Measurements from ENCODE around the gene PPP2R5E.

The PPP2R5E gene

GRCh38 chr14:63432888-63433552, 110.2 kb downstream of the PPP2R5E start:
- no peak for DNase-seq (ENCODE audit: low read depth in 2 of 2)

DNA sequence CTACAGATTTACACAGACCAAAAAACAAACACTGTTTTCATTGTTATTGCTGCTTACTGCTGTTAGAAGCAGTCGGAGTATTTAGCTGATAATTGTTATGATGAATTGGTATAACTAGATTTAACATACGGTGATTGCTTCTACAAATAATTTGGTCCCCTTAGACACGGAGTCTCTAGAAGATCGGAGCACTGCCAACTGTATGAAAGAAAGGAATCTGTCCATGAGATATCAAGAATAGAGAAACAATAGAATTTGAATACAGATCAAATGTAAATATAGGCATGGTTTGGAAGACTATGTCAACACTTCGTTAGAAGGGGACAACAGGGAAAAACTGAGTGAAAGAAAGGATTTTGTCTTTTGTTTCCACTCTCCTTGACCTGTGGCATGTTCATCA, 110.9 kb downstream of the PPP2R5E start:
- no peak for DNase-seq (ENCODE audit: low read depth in 2 of 2)

- no peak for DNase-seq (ENCODE audit: low read depth in 2 of 2)
Measured at GRCh38 chr14:63431466-63431865, 111.7 kb downstream of the PPP2R5E start.

GRCh38 chr14:63428486-63428885, 114.7 kb downstream of the PPP2R5E start:
- DNase-seq (ENCODE audit: low read depth in 2 of 2), result no peak

DNA sequence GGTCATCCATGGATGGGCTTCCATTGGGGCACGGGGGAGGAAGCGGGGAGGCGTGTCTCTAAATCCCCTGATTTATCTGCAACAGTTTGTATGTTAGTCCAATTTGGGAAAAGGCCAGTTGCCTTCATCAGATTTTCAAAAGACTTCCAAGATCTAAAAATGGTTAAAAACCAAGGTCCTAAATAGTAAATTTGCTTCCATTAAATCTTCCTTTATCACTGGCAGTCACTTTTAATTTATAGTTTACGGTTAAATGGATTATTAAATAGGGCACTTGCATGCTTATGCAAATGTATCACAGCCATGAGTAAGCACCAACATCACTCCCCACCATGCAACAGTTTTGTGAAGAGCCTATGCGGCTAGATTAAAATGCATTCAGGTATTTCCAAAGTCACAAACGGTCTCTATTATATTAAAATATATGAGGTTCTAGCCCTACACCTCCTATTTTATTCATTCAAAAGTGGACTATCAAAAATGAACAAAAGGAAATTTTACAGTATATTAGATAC, 116.3 kb downstream of the PPP2R5E start:
- no peak for DNase-seq (ENCODE audit: low read depth in 2 of 2)

GRCh38 chr14:63423889-63424288, 119.3 kb downstream of the PPP2R5E start:
- DNase-seq (ENCODE audit: low read depth in 2 of 2), result no peak

DNA sequence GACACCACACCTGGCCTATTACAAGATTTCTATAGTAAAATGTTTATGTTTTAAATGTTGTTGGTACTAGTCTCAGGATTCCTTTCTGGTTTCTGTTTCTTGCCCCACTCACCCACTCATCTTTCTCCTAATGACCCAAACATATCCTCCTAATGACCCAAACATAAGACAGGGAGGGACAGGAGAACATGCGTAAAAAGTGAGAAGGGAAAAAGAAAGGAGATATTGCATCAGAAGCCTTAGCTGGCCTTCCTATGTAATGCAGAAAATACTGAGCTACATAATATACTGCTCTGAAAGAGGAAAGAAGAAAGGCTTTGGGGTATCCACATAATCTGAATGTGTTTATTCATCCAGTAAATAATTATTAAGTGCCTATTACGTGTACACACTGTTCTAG, 119.8 kb downstream of the PPP2R5E start:
- no peak for DNase-seq (ENCODE audit: low read depth in 2 of 2)

DNA sequence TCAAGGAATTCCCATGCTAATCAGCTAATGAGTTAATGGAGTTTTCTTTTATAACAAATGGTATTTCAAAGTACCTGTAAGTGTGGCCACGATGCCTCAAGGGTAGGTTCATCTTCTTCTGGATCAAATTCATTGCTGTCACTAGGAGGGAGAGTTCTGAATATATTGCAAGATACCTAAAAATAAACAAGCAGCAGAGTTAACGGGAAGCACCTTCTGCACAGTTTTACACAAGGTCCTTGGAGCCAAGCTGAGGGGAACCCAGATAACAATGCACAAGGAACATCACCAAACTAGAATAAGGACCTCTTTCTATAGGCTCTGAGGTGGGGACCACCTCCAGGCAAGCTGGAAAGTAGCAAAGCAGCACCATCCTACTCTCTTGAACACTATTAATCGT, 121.3 kb downstream of the PPP2R5E start:
- DNase-seq (ENCODE audit: low read depth in 2 of 2), result no peak

DNA sequence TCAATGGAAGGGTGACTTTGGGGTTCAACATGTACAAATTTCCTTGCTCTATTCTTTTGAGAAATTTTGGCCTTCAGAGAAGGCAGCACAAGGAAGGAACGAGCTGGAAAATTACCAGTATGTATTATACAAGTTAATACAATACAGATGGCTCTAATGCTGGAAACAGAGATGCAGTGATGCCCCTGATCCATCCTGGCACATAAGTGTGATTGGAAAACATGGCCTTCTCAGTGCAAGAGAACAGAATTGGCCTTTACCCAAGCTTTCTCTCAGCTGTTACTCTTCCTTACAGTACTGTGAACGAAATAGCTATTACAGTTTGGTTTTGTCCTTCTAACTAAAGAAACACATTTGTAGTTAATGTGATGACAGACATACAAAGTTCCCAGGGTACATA, 122.0 kb downstream of the PPP2R5E start:
- no peak for DNase-seq (ENCODE audit: low read depth in 2 of 2)

DNA sequence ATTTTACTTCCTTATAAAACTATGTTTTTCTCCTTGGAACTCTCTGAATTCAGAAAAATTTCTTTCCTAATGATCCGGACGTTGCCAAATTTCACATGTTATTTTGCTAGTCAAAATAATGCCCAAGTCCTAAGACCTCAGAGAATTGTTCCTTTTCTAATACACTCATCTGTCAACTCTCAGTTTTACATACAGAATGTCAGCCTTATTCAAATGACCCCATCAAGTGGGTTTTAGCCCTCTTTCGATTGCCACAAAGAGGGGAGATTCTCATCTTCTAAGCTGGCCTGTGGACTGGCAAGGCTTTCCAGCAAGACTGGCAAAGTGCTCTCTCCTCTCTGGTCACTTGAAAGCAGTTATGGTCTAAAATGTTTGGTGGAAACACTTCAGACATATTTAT, 125.2 kb downstream of the PPP2R5E start:
- DNase-seq (ENCODE audit: low read depth in 2 of 2), result no peak

DNA sequence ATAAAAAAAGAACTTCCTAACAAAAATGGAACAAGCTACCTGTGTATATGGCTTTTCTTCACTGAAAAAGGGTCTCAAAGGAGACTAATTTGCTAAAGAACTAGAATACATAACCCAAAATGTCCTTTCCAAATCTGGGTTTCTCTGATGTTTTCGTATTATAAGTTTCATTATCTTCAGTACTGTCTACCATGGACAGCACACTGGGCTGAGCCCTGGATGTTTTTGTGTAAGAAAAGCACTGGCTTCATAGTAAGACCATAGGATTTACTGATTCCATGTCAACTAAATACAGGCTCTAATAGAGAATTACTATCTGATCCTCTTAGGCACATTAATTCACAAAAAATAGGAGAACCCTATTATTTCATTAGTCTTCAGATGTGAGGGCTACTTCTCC, 130.2 kb downstream of the PPP2R5E start:
- DNase-seq (ENCODE audit: low read depth in 2 of 2), result no peak

DNA sequence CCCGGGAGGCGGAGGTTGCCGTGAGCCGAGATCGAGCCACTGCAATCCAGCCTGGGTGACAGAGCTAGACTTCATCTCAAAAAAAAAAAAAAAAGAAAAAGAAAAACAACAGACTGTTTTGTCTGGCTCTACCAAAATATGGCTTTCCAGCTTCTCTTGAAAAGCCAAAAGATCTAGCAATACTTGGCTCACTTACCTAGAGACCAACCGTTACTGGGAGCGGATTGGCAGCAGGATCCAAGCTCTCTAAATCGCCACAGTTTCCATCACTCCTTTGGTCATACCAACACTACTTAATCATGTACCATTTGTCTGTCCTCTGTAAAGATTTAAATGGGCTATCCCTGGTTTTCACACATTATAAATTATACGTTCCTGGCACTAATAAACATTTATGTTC, 136.8 kb downstream of the PPP2R5E start:
- DNase-seq (ENCODE audit: low read depth in 2 of 2), result no peak

GRCh38 chr14:63405715-63406114, 137.5 kb downstream of the PPP2R5E start:
- no peak for DNase-seq (ENCODE audit: low read depth in 2 of 2)

DNA sequence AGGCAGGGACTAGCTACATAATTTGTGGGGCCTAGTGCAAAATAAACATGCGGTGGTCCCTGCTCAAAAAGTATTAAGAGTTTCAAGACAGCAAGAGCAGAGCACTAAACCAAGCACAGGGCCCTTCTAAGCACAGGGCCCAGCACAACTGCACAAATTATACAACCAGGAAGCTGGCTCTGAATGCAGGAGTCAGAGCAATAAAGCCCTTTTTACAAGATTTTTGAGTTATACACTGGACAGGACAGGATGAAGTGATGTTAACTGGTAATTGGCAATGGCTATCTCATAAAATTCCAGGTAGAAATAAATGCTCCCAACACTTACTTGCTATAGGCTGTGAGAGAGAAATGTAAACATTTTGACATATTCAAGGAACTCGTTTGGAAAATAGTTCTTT, 138.3 kb downstream of the PPP2R5E start:
- DNase-seq (ENCODE audit: low read depth in 2 of 2), result no peak

- no peak for DNase-seq (ENCODE audit: low read depth in 2 of 2)
Measured at GRCh38 chr14:63401646-63402045, 141.5 kb downstream of the PPP2R5E start.

GRCh38 chr14:63398952-63399351, 144.2 kb downstream of the PPP2R5E start:
- DNase-seq (ENCODE audit: low read depth in 2 of 2), result no peak

GRCh38 chr14:63394841-63395240, 148.3 kb downstream of the PPP2R5E start:
- no peak for DNase-seq (ENCODE audit: low read depth in 2 of 2)

GRCh38 chr14:63394432-63394831, 148.7 kb downstream of the PPP2R5E start:
- no peak for DNase-seq (ENCODE audit: low read depth in 2 of 2)

GRCh38 chr14:63393012-63393411, 150.2 kb downstream of the PPP2R5E start:
- no peak for DNase-seq (ENCODE audit: low read depth in 2 of 2)

DNA sequence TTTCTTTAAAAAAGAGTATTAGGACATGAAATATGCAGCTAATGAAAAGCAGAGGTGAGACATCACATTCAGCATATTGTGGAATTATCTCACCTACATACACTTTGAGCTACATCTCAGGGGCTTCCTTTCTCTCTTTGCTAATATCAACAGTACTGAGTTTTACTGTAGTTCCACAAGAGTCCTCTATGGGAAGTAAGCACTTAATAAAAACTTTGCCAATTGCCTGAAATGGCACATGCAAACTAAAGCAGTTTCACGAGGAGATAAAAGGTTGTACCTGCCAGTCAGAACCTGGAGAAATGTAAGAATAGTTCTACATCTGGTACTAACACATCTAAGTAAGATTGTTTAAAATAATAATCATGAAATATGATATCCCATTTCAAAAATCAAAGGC, 150.9 kb downstream of the PPP2R5E start:
- DNase-seq (ENCODE audit: low read depth in 2 of 2), result no peak

DNA sequence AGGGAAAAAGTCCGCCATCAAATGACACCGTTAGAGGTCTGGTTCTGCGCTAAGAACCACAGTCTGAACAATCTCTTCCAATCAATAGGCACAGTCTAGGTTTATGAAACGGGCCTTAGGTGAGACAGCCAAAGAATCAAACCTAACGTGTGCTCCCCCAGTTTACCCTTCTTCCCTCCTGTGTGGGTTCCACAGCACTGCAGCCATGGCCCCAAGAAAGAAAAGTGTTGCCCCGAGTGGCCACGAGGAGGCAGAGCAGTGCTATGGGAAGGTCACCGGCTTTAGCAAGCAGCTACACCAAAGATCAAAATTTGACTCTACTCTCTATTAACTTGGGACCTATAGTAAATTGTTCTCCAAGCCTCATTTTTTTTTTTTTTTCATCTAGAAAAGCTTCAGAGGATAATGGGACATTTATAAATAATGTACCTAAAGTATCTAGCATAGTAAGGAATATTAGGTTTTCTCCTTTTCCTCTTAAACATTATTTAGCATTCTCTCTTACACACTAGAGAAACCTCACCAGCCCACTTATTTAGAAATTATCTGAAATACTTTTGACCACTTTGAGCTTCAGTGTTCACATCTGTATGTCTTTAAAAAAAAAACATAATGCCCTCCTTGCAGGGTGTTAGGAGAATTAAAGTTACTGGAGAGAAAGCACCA, 154.3 kb downstream of the PPP2R5E start:
- DNase-seq (ENCODE audit: low read depth in 2 of 2), result peak; percentile 27 to 31

DNA sequence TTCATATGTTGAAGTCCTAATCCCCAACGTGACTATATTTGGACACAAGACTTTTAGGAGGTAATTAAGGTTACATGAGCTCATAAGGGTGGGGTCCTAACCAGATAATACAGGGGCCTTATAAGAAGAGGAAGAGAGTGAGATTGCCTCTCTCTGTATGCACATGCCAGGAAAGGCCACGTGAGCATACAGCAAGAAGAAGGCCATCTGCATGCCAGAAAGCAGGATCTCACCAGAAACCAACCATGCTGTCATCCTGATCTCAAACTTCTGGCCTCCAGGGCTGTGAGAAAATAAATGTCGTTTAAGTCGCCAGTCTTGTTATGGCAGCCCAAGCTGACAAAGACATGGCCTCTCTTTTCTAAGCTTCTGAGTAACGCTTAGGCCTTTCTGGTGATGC, 155.5 kb downstream of the PPP2R5E start:
- no peak for DNase-seq (ENCODE audit: low read depth in 2 of 2)

GRCh38 chr14:63383776-63384367, 159.3 kb downstream of the PPP2R5E start:
- peak in 1 of 2 donors; percentile 14 for DNase-seq (ENCODE audit: low read depth in 2 of 2)

All from stimulated activated CD8-positive, alpha-beta memory T cell treated with anti-CD3 and anti-CD28 coated beads, Interleukin-15, amount 100 ng/mL, for 48 hours (primary cell).